HG03460 (cell line): ENCODE data around the gene DNAJB8.

Source experiments
- ATAC-seq: cut with Tn5 transposase; IDR thresholded peaks from one replicate; pipeline ENCODE4 v1.9.1; 2021; ENCODE audit not compliant: unreplicated experiment

DNAJB8 gene

GRCh38 chr3:128483657-128484403 lies 17.1 kb upstream of the DNAJB8 start:
- no peak for ATAC-seq

DNA sequence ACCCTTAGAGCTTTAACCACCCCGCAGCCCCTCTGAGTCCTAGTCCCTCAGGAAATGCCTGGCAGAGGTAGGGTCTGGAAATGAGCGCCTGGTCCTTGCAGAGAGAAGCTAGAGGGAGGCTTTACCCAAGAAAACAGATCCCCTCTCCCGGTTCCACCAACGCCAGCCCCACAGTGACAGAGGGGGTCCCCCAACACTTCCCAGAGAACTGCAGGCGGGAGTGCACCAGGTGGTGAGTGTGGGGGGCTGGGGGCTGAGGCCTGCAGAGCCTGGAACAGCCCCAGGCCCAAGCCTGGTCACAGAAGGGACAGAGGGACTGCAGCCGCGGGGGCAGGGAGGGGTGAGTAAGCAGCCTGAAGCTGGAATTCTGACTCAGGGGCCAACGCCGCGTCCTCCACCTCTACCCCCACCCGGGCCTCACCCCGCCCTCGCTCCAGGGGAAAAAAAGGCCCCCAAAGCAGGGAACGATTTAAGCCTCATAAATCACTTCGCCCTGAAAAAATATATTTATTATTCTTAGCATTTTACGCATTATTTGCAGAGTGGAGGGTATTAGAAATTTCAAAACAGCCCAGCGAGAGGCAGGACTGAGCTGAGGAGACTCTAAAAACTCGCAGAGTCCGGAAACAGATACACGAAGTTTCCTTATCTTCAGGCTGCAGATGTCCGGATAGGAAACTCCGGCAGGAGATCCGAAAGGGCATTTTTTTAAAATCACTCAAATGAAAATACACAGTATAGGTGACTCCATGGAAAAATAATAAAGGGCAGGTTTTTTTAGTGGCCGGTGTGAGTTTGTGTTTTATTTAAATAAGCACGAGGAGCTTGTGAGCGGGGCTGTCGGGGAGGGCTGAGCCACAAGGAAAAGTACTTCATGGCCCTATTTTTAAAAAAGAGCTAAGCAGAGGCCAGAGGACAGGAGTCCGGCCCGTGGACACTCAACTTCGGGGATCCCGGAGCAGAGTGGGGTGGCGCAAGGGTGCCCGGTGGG lies 16.3 kb upstream of the DNAJB8 start:
- no peak for ATAC-seq

DNA sequence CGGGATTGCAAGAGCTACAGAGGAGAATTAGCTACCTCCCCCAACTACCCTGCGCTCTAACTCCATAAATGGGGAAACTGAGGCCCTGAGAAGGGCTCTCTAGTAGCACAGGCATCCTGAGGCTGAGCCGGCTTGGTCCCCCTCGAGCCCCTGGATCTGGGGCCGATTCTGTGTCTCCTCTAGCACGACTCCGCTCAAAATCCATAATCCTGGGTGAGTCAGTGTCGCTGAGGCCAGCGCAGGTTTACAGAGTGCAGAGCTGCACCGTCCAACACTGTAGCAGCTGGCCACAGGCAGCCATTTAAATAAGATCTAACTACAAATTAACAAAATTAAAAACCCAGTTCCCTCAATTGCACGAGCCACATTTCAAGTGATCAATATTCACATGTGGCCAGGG lies 15.5 kb upstream of the DNAJB8 start:
- no peak for ATAC-seq

GRCh38 chr3:128481438-128481942 lies 14.8 kb upstream of the DNAJB8 start:
- ATAC-seq: no peak

- no peak for ATAC-seq
These were observed 14.2 kb upstream of the DNAJB8 start for GRCh38 chr3:128480717-128481437.

DNA sequence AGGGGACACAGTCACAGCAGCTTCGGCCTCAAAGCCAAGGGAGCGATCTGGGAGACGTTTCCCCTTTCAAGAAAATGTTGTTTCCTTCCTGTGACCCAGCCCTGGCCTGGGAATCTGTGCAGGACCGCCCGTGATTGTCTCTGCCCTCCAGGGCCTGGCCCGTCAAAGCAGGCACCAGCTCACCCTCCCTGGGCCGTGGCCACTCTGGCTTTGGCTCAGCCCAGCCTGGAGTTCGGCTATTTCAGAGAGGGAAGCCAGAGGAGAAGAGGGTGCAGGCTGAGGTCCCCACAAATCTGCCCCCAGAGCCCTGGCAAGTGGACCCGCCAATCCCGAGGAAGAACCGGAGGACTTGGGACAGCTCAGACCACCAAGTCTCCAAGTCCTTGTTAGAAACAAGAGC lies 13.6 kb upstream of the DNAJB8 start:
- ATAC-seq: no peak

DNA sequence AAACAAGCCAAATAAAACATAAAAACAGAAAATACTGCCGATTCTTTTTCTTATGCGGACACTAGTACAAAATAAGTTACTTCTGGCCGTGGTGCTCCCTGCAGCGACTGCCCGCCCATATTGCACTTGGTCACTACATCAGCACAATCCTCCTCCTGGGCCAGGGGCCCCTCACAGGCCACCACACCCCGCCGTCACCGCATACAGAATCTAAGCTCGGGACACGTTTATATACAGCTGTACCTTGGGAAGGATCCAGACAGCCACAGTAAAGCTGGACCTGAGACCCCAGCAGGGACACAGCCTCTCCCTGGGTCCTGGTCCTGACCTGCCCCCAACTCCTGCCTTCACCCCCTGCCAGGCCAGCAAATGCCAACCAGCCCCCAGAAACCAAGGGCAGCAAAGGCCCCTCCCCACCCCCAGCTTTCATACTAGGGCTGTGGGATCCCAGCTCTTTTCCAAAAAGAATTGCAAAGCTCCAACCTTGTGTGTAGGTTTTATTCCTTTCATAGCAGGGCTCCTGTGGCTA lies 12.9 kb upstream of the DNAJB8 start:
- no peak for ATAC-seq

DNA sequence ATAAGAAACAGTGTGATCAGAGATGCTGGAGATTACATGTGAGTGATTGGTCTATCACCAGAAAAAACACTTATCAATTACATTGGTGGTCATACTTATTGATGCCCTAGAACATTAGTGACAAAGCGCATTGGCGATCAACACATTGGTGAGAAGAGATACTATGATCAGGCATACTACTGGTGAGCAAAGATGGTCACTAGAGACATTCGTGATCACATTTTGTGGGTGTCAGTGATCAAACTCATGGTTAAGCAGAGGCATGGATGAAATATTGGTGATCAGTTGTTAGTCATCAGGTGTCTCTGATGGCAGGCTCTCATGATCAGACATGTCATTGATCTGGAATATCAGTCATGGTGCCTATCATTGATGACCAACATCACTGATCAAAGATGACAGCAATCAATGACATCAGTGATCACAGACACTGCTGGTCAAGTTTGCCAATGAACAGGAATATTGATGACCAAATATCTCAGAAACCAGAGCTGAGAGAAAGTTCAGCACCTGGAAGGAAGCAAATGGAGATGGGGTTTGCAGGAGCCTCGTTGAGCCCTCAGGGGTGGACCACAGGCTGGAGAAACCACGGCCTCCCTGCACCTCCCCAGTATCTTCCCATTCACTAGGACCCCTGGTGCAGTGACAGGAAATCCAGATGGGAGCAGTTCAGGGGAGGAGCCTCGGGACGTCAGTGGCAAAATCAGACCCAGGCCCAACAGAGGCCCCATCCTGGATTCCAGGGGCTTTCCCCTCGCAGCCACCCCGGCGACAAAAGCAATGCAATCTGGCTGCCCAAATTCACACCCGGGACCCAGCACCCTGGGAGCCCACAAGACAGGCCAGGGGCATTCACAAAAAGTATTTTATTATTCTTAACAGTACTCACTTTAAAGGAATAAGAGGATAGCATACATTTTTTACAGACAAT lies 12.2 kb upstream of the DNAJB8 start:
- no peak for ATAC-seq

- no peak for ATAC-seq
These were observed 10.0 kb upstream of the DNAJB8 start for GRCh38 chr3:128476659-128477058.

GRCh38 chr3:128475355-128475754 lies 8.7 kb upstream of the DNAJB8 start:
- no peak for ATAC-seq

DNA sequence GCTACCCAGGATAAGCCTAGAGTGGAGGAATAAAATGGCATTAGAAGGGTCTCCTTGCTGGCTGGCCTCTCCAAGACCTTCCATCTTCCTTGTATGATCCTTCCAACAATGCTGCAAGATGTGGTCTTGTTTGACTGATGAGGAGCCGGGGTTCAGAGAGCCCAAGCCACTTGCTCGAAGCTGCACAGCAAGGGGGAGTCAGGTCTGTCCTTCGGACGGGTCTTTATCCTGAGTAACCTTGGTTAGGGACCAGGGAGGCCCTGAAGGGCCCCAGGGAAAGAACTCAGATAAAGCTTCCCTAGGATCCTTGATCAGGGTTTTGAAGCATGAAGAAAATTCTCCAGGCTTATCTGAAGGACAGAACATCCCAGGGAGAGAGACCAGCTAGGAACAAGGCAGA lies 7.0 kb upstream of the DNAJB8 start:
- no peak for ATAC-seq

DNA sequence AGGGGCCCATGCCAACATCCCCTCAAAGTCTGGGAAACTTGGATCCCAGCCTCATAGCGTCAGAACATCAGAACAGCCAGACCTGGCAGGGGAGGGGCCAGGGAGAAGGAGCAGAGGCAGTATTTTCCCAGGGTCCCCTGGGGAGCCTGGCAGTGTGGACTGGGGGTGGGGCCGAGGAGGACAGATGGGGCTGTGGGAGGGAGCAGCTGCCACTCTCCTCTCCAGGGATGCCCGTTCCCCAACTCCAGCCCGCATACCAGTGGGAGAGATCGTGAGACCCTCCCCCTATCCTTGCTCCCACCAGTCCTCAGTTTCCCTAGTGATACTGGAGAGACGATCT lies 6.5 kb upstream of the DNAJB8 start:
- ATAC-seq: no peak

GRCh38 chr3:128472449-128473179 lies 5.9 kb upstream of the DNAJB8 start:
- ATAC-seq: no peak

- no peak for ATAC-seq
These were observed 5.0 kb upstream of the DNAJB8 start for GRCh38 chr3:128471720-128472119.

- ATAC-seq: no peak
These were observed 4.4 kb upstream of the DNAJB8 start for GRCh38 chr3:128471110-128471509.

DNA sequence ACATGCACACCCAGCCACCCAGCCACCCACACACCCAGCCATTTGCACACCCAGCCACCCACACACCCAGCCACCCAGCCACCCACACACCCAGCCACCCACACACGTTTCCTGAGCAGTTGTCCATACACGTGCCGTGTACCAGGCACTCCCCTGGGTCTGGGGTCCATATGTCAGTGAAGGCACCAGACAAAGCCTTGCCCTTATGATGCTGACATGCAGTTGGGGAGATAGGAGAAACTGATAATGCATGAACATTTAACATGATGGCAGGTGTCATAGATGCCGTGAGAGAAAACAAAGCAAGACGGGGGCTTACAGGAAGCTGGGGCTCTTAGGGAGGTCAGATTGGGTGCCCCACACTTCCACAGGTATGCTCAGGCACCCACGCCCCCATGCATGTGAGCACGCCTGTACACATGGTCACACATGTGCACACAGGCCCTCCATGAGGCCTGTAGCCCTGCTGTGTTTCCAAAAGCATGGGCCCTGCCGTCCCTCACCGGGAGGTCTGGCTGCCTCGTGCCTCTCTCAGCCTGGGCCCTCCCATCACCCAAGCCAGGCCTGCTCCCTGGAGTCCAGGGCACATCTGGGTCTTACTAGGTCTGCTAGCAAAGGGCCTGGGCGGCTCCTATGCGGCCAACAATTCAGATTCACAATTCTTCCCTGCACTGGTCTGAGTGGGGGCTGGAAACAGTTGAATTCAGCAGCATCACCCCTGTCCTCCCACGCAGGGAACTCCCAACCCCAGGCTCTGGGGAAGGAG lies 3.6 kb upstream of the DNAJB8 start:
- no peak for ATAC-seq

- ATAC-seq: no peak
These were observed 2.9 kb upstream of the DNAJB8 start for GRCh38 chr3:128469556-128469955.

DNA sequence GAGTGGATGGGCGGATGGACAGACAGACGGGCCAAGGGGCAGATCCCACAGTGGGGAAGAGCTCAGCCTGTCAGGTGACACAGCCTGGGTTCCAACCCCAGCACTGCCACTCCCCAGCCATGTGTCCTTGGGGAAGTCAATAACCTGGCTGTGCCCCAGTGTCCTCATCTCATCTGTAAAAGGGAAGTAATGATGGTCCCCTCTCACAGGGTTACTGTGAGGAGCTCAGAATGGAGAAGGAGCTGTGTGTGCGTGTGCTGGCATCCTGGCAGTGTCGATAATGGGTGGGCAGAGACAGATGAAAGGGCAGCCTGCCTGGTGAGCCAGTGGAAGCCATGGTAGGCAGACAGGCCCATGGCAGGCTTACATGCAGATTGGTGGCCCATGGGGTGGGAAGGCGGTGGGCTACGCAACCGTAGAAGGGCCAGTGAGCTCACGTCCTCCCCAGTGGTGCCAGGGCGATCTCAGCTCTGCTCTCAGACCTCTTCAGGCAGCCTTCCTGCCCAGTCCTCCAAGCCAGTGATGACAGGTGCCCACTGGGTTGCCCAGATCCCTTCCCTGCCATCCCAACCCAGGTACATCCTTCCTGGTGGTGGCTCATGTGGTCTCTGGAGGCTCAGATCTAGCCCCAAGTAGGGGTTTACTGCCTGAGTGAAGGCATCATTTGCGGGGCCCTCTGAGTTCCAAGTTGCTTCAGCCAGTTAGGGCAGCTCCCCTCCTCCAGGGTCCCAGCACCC lies 2.3 kb upstream of the DNAJB8 start:
- no peak for ATAC-seq
